ENCODE measurements around the gene PRLR. TPM values are rescaled to one million over a fixed set of nuclear protein-coding genes. Genes with fewer than 3 reads are reported as not detected.

Gene PRLR
- total and polyA plus RNA-seq, 4 donors, result 3.5 to 44.5 (median 14.3) TPM

DNA sequence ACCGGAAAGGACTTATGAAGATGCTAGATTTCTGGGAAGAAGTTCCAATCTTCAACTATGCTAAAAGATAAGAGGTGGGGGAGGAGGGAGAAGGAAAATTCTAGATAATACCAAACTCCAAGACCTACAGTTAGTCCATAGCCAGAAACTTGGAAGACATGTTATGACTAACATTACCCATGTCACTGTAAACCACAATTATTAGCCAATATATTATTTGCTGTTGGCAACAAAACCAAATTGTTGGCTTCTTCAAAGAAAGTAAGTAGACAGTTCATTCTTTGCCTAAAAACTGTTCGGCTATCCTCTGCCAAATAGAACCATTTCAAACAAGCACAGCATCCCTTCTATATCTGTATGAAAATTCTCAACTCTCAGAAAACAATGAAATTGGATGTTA lies 25.1 kb downstream of the PRLR start:
- H3K27me3 ChIP-seq (ENCODE audit: control insufficient read depth in 4 of 4, insufficient read depth in 4 of 4, low read length in 3 of 4), result no peaks in the 10 kb centered on the region
- no peaks in the 10 kb centered on the region for H3K9me3 ChIP-seq (ENCODE audit: control insufficient read depth in 4 of 4, low read length in 3 of 4)
- TF ChIP-seq, protein P1, sequence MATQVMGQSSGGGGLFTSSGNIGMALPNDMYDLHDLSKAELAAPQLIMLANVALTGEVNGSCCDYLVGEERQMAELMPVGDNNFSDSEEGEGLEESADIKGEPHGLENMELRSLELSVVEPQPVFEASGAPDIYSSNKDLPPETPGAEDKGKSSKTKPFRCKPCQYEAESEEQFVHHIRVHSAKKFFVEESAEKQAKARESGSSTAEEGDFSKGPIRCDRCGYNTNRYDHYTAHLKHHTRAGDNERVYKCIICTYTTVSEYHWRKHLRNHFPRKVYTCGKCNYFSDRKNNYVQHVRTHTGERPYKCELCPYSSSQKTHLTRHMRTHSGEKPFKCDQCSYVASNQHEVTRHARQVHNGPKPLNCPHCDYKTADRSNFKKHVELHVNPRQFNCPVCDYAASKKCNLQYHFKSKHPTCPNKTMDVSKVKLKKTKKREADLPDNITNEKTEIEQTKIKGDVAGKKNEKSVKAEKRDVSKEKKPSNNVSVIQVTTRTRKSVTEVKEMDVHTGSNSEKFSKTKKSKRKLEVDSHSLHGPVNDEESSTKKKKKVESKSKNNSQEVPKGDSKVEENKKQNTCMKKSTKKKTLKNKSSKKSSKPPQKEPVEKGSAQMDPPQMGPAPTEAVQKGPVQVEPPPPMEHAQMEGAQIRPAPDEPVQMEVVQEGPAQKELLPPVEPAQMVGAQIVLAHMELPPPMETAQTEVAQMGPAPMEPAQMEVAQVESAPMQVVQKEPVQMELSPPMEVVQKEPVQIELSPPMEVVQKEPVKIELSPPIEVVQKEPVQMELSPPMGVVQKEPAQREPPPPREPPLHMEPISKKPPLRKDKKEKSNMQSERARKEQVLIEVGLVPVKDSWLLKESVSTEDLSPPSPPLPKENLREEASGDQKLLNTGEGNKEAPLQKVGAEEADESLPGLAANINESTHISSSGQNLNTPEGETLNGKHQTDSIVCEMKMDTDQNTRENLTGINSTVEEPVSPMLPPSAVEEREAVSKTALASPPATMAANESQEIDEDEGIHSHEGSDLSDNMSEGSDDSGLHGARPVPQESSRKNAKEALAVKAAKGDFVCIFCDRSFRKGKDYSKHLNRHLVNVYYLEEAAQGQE (IDR thresholded peaks at IDR 0.05), result no peak
- no peak for TF ChIP-seq JUND (IDR thresholded peaks at IDR 0.05)
- TF ChIP-seq, protein P2, sequence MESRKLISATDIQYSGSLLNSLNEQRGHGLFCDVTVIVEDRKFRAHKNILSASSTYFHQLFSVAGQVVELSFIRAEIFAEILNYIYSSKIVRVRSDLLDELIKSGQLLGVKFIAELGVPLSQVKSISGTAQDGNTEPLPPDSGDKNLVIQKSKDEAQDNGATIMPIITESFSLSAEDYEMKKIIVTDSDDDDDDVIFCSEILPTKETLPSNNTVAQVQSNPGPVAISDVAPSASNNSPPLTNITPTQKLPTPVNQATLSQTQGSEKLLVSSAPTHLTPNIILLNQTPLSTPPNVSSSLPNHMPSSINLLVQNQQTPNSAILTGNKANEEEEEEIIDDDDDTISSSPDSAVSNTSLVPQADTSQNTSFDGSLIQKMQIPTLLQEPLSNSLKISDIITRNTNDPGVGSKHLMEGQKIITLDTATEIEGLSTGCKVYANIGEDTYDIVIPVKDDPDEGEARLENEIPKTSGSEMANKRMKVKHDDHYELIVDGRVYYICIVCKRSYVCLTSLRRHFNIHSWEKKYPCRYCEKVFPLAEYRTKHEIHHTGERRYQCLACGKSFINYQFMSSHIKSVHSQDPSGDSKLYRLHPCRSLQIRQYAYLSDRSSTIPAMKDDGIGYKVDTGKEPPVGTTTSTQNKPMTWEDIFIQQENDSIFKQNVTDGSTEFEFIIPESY (IDR thresholded peaks at IDR 0.05), result no peak
- TF ChIP-seq GABPA (IDR thresholded peaks at IDR 0.05 in 1 of 2, conservative IDR thresholded peaks at IDR 0.05 in 1 of 2), result no peak
- no peak for TF ChIP-seq HNF4A (conservative IDR thresholded peaks at IDR 0.05)
- TF ChIP-seq, protein P3, sequence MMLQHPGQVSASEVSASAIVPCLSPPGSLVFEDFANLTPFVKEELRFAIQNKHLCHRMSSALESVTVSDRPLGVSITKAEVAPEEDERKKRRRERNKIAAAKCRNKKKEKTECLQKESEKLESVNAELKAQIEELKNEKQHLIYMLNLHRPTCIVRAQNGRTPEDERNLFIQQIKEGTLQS (IDR thresholded peaks at IDR 0.05), result no peak
- TF ChIP-seq NR2F2 (IDR thresholded peaks at IDR 0.05), result no peak
- no peaks in the 10 kb centered on the region for H3K36me3 ChIP-seq (ENCODE audit: control insufficient read depth in 4 of 4, insufficient read depth in 3 of 4, low read depth in 1 of 4, low read length in 3 of 4)
- H3K4me1 ChIP-seq (ENCODE audit: control insufficient read depth in 4 of 4, insufficient read depth in 4 of 4, low read length in 3 of 4), result no peaks in the 10 kb centered on the region
- H3K27ac ChIP-seq (ENCODE audit: low read depth in 1 of 2, low read length in 2 of 2), result no peak overlapping the region
- 87% methylated on average over 2 of the region's 2 CpGs for WGBS
- no peak overlapping the region for H3K9ac ChIP-seq (ENCODE audit: low read depth in 1 of 2, low read length in 2 of 2)
- DNase-seq (ENCODE audit: low spot score), result no peak
- no peak overlapping the region for H3K4me3 ChIP-seq (ENCODE audit: low read depth in 1 of 3, low read length in 3 of 3)

DNA sequence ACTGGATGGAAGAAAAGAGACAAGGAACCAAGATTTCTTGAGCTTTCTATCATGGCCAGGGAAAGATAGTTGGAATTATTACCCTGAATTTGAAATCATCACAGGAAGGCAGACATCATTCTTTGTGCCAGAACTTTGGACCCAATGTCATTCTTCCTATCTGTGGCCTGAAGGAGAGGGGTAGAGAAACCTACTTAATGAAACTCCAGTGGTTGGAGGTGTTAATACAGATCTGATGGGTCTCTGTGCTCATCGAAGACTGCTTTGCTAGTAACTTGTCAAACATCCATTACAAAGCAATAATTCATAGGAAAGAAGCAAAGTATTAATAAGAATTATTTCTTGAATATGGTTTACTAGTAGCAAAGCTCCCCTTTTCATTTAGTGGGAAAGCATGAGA lies 26.9 kb downstream of the PRLR start:
- Histone ChIP-seq H3K9ac (ENCODE audit: low read depth in 1 of 2, low read length in 2 of 2) (no peak overlapping the region), H3K36me3 (ENCODE audit: control insufficient read depth in 4 of 4, insufficient read depth in 3 of 4, low read depth in 1 of 4, low read length in 3 of 4) (no peaks in the 10 kb centered on the region), H3K4me3 (ENCODE audit: low read depth in 1 of 3, low read length in 3 of 3) (no peak overlapping the region), H3K27ac (ENCODE audit: low read depth in 1 of 2, low read length in 2 of 2) (no peak overlapping the region), H3K27me3 (ENCODE audit: control insufficient read depth in 4 of 4, insufficient read depth in 4 of 4, low read length in 3 of 4) (no peaks in the 10 kb centered on the region), H3K9me3 (ENCODE audit: control insufficient read depth in 4 of 4, low read length in 3 of 4) (no peaks in the 10 kb centered on the region), H3K4me1 (ENCODE audit: control insufficient read depth in 4 of 4, insufficient read depth in 4 of 4, low read length in 3 of 4) (peaks cover 0 to 7% (median 6%) of the 10 kb centered on the region in 4 donors)
- no peak for DNase-seq (ENCODE audit: low spot score)
- TF ChIP-seq GABPA (IDR thresholded peaks at IDR 0.05 in 1 of 2, conservative IDR thresholded peaks at IDR 0.05 in 1 of 2) (no peak), SP1 (IDR thresholded peaks at IDR 0.05) (no peak)
- TF ChIP-seq, protein P4, sequence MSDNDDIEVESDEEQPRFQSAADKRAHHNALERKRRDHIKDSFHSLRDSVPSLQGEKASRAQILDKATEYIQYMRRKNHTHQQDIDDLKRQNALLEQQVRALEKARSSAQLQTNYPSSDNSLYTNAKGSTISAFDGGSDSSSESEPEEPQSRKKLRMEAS (IDR thresholded peaks at IDR 0.05), result no peak
- TF ChIP-seq, protein P1 (IDR thresholded peaks at IDR 0.05), result no peak
- 95% methylated on average over 1 of the region's 1 CpG for WGBS

Measured in liver (tissue), 9 donors.